Activated naive CD8-positive, alpha-beta T cell treated with anti-CD3 and anti-CD28 coated beads for 36 hours (primary cell): ENCODE measurements around the gene GRK5. TPM values are rescaled to one million over a fixed set of nuclear protein-coding genes. Genes with fewer than 3 reads are reported as not detected.
A peak's percentile ranks its signal among the peaks of the same experiment; 100 is the strongest.

ENCODE experiments used
- DNase-seq: peaks from one replicate; pipeline ENCODE4 v3.0.0; 2021
- H3K27ac Mint-ChIP-seq: one replicate; pipeline ENCODE4 v1.8.0; 2022; ENCODE audit warnings: mild to moderate bottlenecking, moderate library complexity, mixed read lengths
- H3K27me3 Mint-ChIP-seq: one replicate; pipeline ENCODE4 v1.8.0; 2022; ENCODE audit warnings: mild to moderate bottlenecking, mixed read lengths
- H3K36me3 Mint-ChIP-seq: one replicate; pipeline ENCODE4 v1.8.0; 2021; ENCODE audit warnings: mild to moderate bottlenecking, mixed read lengths
- H3K4me1 Mint-ChIP-seq: one replicate; pipeline ENCODE4 v1.8.0; 2021; ENCODE audit warnings: mixed read lengths
- H3K4me3 Mint-ChIP-seq: one replicate; pipeline ENCODE4 v1.8.0; 2022; ENCODE audit warnings: mild to moderate bottlenecking, moderate library complexity, mixed read lengths
- H3K9me3 Mint-ChIP-seq: one replicate; pipeline ENCODE4 v1.8.0; 2022; ENCODE audit warnings: mixed read lengths
- total RNA-seq, 2 experiments: library from RNA; stranded (reverse); gene quantifications; one replicate each; pipeline ENCODE4 v1.2.3, GENCODE V29; 2021

GRK5 gene
- total RNA-seq, 2 experiments from 2014 or later, result 12.8 TPM

GRCh38 chr10:119340893-119341458, 133.6 kb downstream of the GRK5 start:
- no peak overlapping the region for H3K4me3 Mint-ChIP-seq
- peaks cover 24% of the 10 kb centered on the region for H3K4me1 Mint-ChIP-seq
- no peaks in the 10 kb centered on the region for H3K9me3 Mint-ChIP-seq
- peaks cover 9% of the 10 kb centered on the region for H3K36me3 Mint-ChIP-seq
- no peak for DNase-seq
- no peaks in the 10 kb centered on the region for H3K27me3 Mint-ChIP-seq
- H3K27ac Mint-ChIP-seq, result peak overlapping the region; percentile 58

DNA sequence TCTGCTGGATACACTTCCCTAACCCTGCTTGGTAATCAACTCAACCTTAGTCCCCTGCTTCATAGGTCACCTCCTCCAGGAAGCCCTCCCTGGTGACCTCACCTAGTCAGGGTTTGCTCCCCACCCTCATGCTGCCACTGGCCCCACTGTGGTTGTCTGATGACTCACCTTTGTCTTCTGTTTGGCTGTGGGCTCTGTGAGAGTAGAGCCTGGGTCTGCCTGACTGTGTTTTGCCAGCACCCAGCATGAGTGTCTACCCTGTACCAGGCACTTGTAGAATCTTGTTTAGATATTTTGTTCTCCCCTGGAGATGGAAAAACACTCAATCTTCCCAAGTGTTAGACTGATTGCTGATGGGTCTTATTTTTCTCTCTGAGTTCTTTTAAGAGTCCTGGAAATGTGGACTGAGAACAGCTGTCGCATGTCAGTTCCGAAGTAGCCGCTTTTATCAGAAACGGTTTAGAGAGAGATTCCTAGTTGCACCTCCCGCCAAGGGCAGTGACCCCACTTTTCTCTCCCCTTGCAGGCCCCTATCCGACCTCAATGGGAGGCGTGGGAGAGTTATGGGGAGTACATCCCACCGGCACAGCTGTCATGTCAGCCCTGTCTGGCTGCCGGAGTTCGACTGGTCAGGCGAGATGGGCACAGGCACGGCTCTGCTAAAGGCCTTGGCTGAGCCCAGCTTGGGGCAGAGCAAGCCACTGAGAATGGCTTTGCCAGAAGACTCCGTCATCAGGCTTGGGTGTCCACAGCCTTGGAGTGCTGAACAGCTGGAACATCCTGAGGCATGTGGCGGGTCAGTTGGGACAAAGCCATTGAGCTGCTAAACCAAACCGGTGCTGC, 134.3 kb downstream of the GRK5 start:
- H3K4me1 Mint-ChIP-seq, result peaks cover 24% of the 10 kb centered on the region
- H3K27me3 Mint-ChIP-seq, result no peaks in the 10 kb centered on the region
- H3K36me3 Mint-ChIP-seq, result peaks cover 9% of the 10 kb centered on the region
- DNase-seq, result peak; percentile 53
- no peak overlapping the region for H3K4me3 Mint-ChIP-seq
- H3K9me3 Mint-ChIP-seq, result no peaks in the 10 kb centered on the region
- peak overlapping the region; percentile 58 for H3K27ac Mint-ChIP-seq

- Mint-ChIP-seq H3K9me3 (no peaks in the 10 kb centered on the region), H3K36me3 (peaks cover 9% of the 10 kb centered on the region), H3K27ac (no peak overlapping the region), H3K4me3 (no peak overlapping the region), H3K4me1 (peaks cover 22% of the 10 kb centered on the region), H3K27me3 (no peaks in the 10 kb centered on the region)
- DNase-seq, result no peak
These were observed 135.0 kb downstream of the GRK5 start for GRCh38 chr10:119342335-119342734.

DNA sequence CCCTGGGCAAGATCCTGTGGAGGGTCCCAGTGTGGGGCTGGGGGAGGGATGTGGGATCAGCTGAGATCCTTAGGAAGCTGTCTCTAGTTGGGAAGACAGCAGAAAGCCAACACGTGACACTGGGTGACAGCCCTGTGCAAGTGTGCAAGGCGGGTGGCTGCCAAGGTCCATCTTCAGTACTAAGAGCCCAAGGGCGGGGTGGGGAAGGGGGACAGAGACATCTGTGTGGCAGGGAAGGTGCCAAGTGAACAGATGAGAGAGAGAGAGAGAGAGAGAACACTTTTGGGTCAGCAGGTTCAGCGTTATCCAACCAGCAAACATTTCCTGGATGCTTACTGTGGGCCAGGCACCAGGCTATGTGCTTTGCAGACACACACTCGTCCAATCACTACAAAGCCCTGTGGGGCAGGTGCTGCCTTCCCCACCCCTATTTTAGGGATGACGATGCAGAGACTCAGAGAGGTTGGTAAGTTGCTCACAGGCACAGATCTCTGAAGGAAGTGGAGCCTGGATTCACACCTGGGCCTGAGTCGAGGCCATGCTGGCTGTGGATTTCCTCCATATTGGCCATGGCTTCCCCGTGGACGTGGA, 135.7 kb downstream of the GRK5 start:
- H3K9me3 Mint-ChIP-seq, result no peaks in the 10 kb centered on the region
- H3K4me3 Mint-ChIP-seq, result no peak overlapping the region
- no peaks in the 10 kb centered on the region for H3K27me3 Mint-ChIP-seq
- H3K4me1 Mint-ChIP-seq, result peaks cover 20% of the 10 kb centered on the region
- peaks cover 9% of the 10 kb centered on the region for H3K36me3 Mint-ChIP-seq
- no peak for DNase-seq
- H3K27ac Mint-ChIP-seq, result no peak overlapping the region

GRCh38 chr10:119344381-119344780, 137.0 kb downstream of the GRK5 start:
- H3K27ac Mint-ChIP-seq, result no peak overlapping the region
- H3K9me3 Mint-ChIP-seq, result no peaks in the 10 kb centered on the region
- DNase-seq, result no peak
- peaks cover 13% of the 10 kb centered on the region for H3K36me3 Mint-ChIP-seq
- H3K27me3 Mint-ChIP-seq, result no peaks in the 10 kb centered on the region
- no peak overlapping the region for H3K4me3 Mint-ChIP-seq
- H3K4me1 Mint-ChIP-seq, result peaks cover 19% of the 10 kb centered on the region

GRCh38 chr10:119346095-119346832, 138.9 kb downstream of the GRK5 start:
- Mint-ChIP-seq H3K36me3 (peaks cover 18% of the 10 kb centered on the region), H3K27me3 (no peaks in the 10 kb centered on the region), H3K4me1 (peaks cover 12% of the 10 kb centered on the region), H3K4me3 (no peak overlapping the region), H3K27ac (no peak overlapping the region), H3K9me3 (peaks cover 4% of the 10 kb centered on the region)
- no peak for DNase-seq

DNA sequence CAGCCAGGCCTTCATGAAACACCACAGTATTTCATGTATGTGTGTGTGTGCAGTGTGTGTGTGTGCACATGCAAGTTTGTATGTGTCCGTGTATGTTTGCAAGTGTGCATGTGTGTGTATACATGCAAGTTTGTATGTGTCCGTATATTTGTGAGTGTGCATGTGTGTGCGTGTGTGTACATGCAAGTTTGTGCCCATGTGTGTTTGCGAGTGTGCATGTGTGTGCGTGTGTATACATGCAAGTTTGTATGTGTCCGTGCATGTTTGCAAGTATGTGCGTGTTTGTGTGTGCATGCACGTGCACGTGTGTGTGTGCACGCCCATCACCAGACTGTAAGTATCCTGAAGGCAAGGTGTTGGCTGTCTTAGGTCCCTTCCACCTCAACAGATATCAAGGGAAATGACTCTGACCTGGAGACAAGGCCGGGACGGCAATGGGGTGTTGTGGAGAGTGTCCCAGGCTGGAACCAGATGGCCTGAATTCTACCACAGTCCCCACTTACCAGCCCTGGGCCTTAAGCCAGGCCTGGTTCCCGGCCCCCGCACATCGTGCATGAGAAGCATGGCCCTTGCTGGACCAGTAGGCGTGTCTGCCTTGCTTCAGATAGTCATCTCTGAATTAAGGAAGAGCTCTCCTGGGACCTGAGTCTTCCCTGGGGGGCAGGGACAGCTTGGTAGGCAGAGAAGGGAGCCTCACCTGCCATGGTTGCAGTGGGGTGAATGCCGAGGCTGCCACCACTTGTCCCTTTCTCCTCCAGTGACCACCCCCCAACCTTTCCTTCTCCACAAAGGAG, 140.0 kb downstream of the GRK5 start:
- H3K4me3 Mint-ChIP-seq, result no peak overlapping the region
- no peak for DNase-seq
- H3K4me1 Mint-ChIP-seq, result peaks cover 5% of the 10 kb centered on the region
- H3K27me3 Mint-ChIP-seq, result no peaks in the 10 kb centered on the region
- H3K27ac Mint-ChIP-seq, result no peak overlapping the region
- H3K9me3 Mint-ChIP-seq, result peaks cover 12% of the 10 kb centered on the region
- peaks cover 25% of the 10 kb centered on the region for H3K36me3 Mint-ChIP-seq

DNA sequence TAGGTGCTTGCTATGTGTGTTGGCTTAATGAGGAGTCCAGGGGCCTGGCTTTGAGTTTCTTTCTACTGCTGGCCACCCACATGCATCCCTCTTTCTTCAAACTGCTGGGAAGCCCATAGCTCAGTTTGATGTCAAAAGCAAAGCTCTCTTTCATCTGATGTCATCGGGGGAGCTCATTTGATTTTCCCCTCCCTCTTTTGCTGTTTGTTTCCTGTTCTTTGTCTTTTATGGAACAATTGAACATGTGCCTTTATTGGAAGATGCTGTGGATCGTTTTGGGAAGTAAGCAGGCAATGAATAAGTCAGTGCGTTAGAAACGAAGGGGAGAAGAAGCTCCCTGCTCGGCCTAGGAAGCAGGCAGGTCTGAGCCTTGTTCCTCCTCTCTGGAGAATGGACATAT, 140.7 kb downstream of the GRK5 start:
- no peak overlapping the region for H3K4me3 Mint-ChIP-seq
- DNase-seq, result no peak
- no peaks in the 10 kb centered on the region for H3K27me3 Mint-ChIP-seq
- no peak overlapping the region for H3K27ac Mint-ChIP-seq
- peaks cover 5% of the 10 kb centered on the region for H3K4me1 Mint-ChIP-seq
- H3K36me3 Mint-ChIP-seq, result peaks cover 31% of the 10 kb centered on the region
- peaks cover 15% of the 10 kb centered on the region for H3K9me3 Mint-ChIP-seq

GRCh38 chr10:119348516-119349240, 141.3 kb downstream of the GRK5 start:
- Mint-ChIP-seq H3K27me3 (no peaks in the 10 kb centered on the region), H3K27ac (no peak overlapping the region), H3K4me1 (peaks cover 5% of the 10 kb centered on the region), H3K9me3 (peaks cover 15% of the 10 kb centered on the region), H3K36me3 (peaks cover 32% of the 10 kb centered on the region), H3K4me3 (no peak overlapping the region)
- no peak for DNase-seq

DNA sequence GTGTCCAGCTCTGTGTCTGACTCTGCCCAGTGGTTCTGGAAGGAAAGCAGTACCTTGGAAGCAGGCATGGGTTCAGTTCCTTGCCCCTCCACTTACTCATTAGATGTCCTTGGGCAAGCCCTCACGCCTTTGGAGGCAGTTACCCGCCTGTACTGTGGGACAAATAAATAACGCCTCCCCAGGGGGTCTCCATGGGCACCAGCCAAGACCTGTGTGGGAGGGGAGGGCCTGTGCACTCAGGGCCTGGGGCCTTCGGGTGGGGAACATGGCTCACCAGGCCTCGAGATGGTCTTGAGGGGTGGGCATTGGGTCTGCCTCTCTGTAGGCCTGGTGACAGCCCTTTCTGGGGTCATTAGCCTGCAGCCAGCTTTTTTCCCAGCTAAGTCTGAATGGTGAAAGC, 142.0 kb downstream of the GRK5 start:
- Mint-ChIP-seq H3K27me3 (no peaks in the 10 kb centered on the region), H3K36me3 (peaks cover 32% of the 10 kb centered on the region), H3K9me3 (peaks cover 15% of the 10 kb centered on the region), H3K4me3 (no peak overlapping the region), H3K27ac (no peak overlapping the region), H3K4me1 (peaks cover 5% of the 10 kb centered on the region)
- no peak for DNase-seq

GRCh38 chr10:119349937-119350501, 142.6 kb downstream of the GRK5 start:
- H3K4me1 Mint-ChIP-seq, result peaks cover 3% of the 10 kb centered on the region
- no peaks in the 10 kb centered on the region for H3K27me3 Mint-ChIP-seq
- H3K27ac Mint-ChIP-seq, result no peak overlapping the region
- H3K36me3 Mint-ChIP-seq, result peaks cover 32% of the 10 kb centered on the region
- H3K9me3 Mint-ChIP-seq, result peaks cover 15% of the 10 kb centered on the region
- no peak overlapping the region for H3K4me3 Mint-ChIP-seq
- no peak for DNase-seq

GRCh38 chr10:119350502-119351097, 143.2 kb downstream of the GRK5 start:
- Mint-ChIP-seq H3K27me3 (no peaks in the 10 kb centered on the region), H3K4me3 (no peak overlapping the region), H3K27ac (no peak overlapping the region), H3K4me1 (no peaks in the 10 kb centered on the region), H3K9me3 (peaks cover 15% of the 10 kb centered on the region), H3K36me3 (peaks cover 33% of the 10 kb centered on the region)
- DNase-seq, result no peak

DNA sequence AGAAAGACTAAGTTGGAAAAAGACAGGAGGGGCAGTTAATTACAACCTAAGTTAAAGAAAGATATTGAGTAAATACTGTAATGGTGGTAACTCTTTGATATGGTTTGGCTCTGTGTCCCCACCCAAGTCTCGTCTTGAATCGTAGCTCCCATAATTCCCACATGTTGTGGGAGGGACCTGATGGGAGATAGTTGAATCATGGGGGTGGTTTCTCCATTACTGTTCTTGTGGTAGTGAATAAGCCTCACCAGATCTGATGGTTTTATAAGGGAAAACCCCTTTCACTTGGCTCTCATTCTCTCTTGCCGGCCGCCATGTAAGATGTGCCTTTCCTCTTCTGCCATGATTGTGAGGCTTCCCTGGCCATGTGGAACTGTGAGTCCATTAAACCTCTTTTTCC, 143.8 kb downstream of the GRK5 start:
- H3K4me3 Mint-ChIP-seq, result no peak overlapping the region
- H3K4me1 Mint-ChIP-seq, result no peaks in the 10 kb centered on the region
- no peak overlapping the region for H3K27ac Mint-ChIP-seq
- peaks cover 21% of the 10 kb centered on the region for H3K9me3 Mint-ChIP-seq
- peaks cover 39% of the 10 kb centered on the region for H3K36me3 Mint-ChIP-seq
- H3K27me3 Mint-ChIP-seq, result no peaks in the 10 kb centered on the region
- no peak for DNase-seq
